ENCODE measurements around the gene CDH13.

The CDH13 gene

DNA sequence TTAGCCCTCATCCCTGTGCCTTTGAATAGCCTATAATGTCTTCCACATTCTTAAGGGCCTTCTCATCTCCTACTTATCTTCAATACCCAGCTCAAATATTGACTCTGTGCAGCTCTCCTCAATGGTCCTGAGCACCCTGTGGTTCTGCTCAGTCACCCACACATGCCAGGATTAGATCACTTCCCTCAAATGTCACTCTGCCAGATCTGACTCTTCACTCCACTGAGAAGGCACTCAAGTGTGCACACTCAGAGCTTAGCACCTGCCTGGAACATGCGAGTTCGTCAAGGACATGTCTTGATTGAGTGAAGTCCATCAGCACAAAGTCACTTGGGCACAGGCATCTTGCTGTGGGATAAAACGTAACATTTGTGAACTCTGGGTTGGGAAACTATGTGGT, 404.8 kb downstream of the CDH13 start:
- ATAC-seq, result no peak
- TF ChIP-seq ISL1 (CRISPR knock-in tag; IDR thresholded peaks at IDR 0.05), result no peak
- no peak for TF ChIP-seq CSDC2 (CRISPR knock-in tag; IDR thresholded peaks at IDR 0.05)
- TF ChIP-seq ZNF565 (CRISPR knock-in tag; conservative IDR thresholded peaks at IDR 0.05; ENCODE audit: low read depth), result no peak

DNA sequence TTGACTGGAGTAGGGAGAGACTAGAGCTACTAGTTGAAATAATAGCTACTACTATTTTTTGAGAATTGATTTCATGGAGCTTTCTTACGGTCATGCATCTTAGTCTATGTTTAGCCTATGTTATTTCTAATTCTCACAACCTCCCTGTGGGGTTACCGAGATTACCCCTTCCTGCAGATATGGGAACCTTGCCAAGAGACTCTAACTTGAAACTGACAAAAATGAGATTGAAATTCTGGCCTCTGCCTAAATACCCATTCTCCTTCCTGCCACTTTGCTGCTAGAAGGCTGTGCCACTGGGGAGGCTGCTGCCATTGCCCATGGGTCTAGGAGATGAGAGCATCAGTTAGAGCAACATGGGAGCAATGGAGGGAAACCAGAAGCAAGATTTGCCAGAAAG, 410.3 kb downstream of the CDH13 start:
- TF ChIP-seq TOX (CRISPR knock-in tag; IDR thresholded peaks at IDR 0.05; ENCODE audit: borderline replicate concordance) (no peak), CSRNP3 (CRISPR knock-in tag; IDR thresholded peaks at IDR 0.05) (no peak), CSDC2 (CRISPR knock-in tag; IDR thresholded peaks at IDR 0.05) (no peak), ZFP30 (CRISPR knock-in tag; IDR thresholded peaks at IDR 0.05) (no peak), ZFP3 (CRISPR knock-in tag; IDR thresholded peaks at IDR 0.05) (no peak), SNAI2 (CRISPR knock-in tag; IDR thresholded peaks at IDR 0.05) (no peak), TCF4 (CRISPR knock-in tag; IDR thresholded peaks at IDR 0.05; ENCODE audit: borderline replicate concordance) (no peak), ZNF565 (CRISPR knock-in tag; conservative IDR thresholded peaks at IDR 0.05; ENCODE audit: low read depth) (no peak), ESRRG (CRISPR knock-in tag; IDR thresholded peaks at IDR 0.05) (no peak), ZNF70 (CRISPR knock-in tag; IDR thresholded peaks at IDR 0.05) (no peak), ZNF8 (CRISPR knock-in tag; IDR thresholded peaks at IDR 0.05) (no peak), ZC3H10 (CRISPR knock-in tag; IDR thresholded peaks at IDR 0.05) (no peak)
- TF ChIP-seq, protein P1, sequence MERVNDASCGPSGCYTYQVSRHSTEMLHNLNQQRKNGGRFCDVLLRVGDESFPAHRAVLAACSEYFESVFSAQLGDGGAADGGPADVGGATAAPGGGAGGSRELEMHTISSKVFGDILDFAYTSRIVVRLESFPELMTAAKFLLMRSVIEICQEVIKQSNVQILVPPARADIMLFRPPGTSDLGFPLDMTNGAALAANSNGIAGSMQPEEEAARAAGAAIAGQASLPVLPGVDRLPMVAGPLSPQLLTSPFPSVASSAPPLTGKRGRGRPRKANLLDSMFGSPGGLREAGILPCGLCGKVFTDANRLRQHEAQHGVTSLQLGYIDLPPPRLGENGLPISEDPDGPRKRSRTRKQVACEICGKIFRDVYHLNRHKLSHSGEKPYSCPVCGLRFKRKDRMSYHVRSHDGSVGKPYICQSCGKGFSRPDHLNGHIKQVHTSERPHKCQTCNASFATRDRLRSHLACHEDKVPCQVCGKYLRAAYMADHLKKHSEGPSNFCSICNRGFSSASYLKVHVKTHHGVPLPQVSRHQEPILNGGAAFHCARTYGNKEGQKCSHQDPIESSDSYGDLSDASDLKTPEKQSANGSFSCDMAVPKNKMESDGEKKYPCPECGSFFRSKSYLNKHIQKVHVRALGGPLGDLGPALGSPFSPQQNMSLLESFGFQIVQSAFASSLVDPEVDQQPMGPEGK (CRISPR knock-in tag; IDR thresholded peaks at IDR 0.05; ENCODE audit: borderline replicate concordance), result no peak

DNA sequence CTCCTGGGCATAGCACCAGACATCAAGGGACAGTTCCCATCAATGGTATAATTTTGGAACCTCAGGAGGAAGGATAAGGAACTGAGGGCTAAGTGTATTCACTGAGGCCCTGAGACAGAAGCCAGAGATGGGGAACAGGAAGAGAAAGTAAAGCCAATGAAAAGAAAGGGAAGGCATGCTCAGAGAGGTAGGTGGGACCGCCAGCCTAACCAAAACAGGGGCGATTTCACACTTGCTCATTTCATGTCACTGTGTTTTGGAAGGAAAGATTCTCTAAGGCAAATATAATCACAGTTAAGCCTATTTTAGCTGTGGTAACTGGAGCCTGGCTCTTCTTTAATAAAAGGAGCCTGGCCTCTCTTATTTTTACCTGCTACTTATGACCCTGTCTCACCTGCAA, 411.1 kb downstream of the CDH13 start:
- ATAC-seq, result no peak
- no peak for TF ChIP-seq CSDC2 (CRISPR knock-in tag; IDR thresholded peaks at IDR 0.05)
- TF ChIP-seq RARB (CRISPR knock-in tag; IDR thresholded peaks at IDR 0.05), result no peak
- no peak for TF ChIP-seq ZNF565 (CRISPR knock-in tag; conservative IDR thresholded peaks at IDR 0.05; ENCODE audit: low read depth)
- no peak for TF ChIP-seq ZNF8 (CRISPR knock-in tag; IDR thresholded peaks at IDR 0.05)
- TF ChIP-seq BACH2 (CRISPR knock-in tag; IDR thresholded peaks at IDR 0.05; ENCODE audit: borderline replicate concordance), result no peak
- TF ChIP-seq OSR1 (CRISPR knock-in tag; IDR thresholded peaks at IDR 0.05), result no peak
- TF ChIP-seq, protein P2, sequence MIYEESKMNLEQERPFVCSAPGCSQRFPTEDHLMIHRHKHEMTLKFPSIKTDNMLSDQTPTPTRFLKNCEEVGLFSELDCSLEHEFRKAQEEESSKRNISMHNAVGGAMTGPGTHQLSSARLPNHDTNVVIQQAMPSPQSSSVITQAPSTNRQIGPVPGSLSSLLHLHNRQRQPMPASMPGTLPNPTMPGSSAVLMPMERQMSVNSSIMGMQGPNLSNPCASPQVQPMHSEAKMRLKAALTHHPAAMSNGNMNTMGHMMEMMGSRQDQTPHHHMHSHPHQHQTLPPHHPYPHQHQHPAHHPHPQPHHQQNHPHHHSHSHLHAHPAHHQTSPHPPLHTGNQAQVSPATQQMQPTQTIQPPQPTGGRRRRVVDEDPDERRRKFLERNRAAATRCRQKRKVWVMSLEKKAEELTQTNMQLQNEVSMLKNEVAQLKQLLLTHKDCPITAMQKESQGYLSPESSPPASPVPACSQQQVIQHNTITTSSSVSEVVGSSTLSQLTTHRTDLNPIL (CRISPR knock-in tag; IDR thresholded peaks at IDR 0.05; ENCODE audit: low read depth), result no peak
- TF ChIP-seq TSHZ2 (CRISPR knock-in tag; IDR thresholded peaks at IDR 0.05), result no peak
- no peak for TF ChIP-seq ZFP30 (CRISPR knock-in tag; IDR thresholded peaks at IDR 0.05)
- TF ChIP-seq CSRNP3 (CRISPR knock-in tag; IDR thresholded peaks at IDR 0.05), result no peak
- no peak for TF ChIP-seq TCF4 (CRISPR knock-in tag; IDR thresholded peaks at IDR 0.05; ENCODE audit: borderline replicate concordance)
- TF ChIP-seq PPARA (CRISPR knock-in tag; IDR thresholded peaks at IDR 0.05; ENCODE audit: borderline replicate concordance), result no peak
- no peak for TF ChIP-seq ESRRG (CRISPR knock-in tag; IDR thresholded peaks at IDR 0.05)
- TF ChIP-seq, protein P1 (CRISPR knock-in tag; IDR thresholded peaks at IDR 0.05; ENCODE audit: borderline replicate concordance), result no peak
- no peak for TF ChIP-seq GLIS3 (CRISPR knock-in tag; IDR thresholded peaks at IDR 0.05)
- no peak for TF ChIP-seq ISL1 (CRISPR knock-in tag; IDR thresholded peaks at IDR 0.05)

More for the DNA sequence above, 410.3 kb downstream of the CDH13 start:
- no peak for ATAC-seq

Data from SK-N-SH treated with all-trans-retinoic acid at 6 μM for 48 hours (cell line).